ENCODE measurements around the gene ERMN. TPM values are rescaled to one million over a fixed set of nuclear protein-coding genes. Genes with fewer than 3 reads are reported as not detected.

The ERMN gene
- total RNA-seq, 3 donors from 2014 or later (not counting 1 experiment from before 2014, with no cell fraction given) = 13.5 to 14.4 (median 14.0) TPM

DNA sequence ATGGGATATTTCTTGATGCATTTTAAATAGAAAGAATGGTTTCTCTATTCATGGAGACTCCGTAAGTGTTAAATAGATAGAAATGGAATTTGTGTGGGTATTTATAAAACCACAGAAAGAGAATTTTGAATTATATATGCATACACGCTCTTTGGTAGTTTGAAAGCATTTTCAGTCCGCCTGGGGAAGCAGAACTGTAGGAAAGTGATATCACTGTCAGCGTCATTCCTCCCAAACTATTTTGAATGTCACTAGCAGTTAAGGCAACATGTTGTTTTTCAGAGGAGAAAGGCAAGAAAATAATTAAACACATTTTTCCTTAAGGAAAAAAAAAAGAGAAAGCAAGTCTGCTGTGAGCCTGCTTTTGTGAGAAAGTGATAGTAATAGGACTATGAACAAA is 8.7 kb upstream of the ERMN start:
- no peak for DNase-seq
- Histone ChIP-seq H3K9me3 (ENCODE audit: control insufficient read depth, insufficient read depth, low read length) (no peaks in the 10 kb centered on the region), H3K27me3 (ENCODE audit: control insufficient read depth, insufficient read depth, low read length) (no peaks in the 10 kb centered on the region), H3K4me3 (ENCODE audit: low read length) (no peak overlapping the region), H3K27ac (ENCODE audit: low read length) (no peak overlapping the region), H3K36me3 (ENCODE audit: control insufficient read depth, insufficient read depth, low read length) (no peaks in the 10 kb centered on the region), H3K4me1 (ENCODE audit: control insufficient read depth, insufficient read depth, low read length) (peaks cover 15% of the 10 kb centered on the region)
- no peaks in the 10 kb centered on the region for H3K27me3 Mint-ChIP-seq (ENCODE audit: low read depth in 2 of 2)
- H3K36me3 Mint-ChIP-seq = no peaks in the 10 kb centered on the region
- no peaks in the 10 kb centered on the region for H3K9me3 Mint-ChIP-seq
- no peak overlapping the region for H3K4me3 Mint-ChIP-seq
- peaks cover 31 to 49% of the 10 kb centered on the region in 2 donors for H3K4me1 Mint-ChIP-seq
- TF ChIP-seq, protein P1, sequence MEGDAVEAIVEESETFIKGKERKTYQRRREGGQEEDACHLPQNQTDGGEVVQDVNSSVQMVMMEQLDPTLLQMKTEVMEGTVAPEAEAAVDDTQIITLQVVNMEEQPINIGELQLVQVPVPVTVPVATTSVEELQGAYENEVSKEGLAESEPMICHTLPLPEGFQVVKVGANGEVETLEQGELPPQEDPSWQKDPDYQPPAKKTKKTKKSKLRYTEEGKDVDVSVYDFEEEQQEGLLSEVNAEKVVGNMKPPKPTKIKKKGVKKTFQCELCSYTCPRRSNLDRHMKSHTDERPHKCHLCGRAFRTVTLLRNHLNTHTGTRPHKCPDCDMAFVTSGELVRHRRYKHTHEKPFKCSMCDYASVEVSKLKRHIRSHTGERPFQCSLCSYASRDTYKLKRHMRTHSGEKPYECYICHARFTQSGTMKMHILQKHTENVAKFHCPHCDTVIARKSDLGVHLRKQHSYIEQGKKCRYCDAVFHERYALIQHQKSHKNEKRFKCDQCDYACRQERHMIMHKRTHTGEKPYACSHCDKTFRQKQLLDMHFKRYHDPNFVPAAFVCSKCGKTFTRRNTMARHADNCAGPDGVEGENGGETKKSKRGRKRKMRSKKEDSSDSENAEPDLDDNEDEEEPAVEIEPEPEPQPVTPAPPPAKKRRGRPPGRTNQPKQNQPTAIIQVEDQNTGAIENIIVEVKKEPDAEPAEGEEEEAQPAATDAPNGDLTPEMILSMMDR (IDR thresholded peaks at IDR 0.05) = no peak
- 98% methylated on average over 3 of the region's 4 CpGs for WGBS (ENCODE audit: insufficient coverage)
- intact Hi-C loops (cut with micrococcal nuclease) = no loop called here
- no peak for ATAC-seq
- no peak overlapping the region for H3K27ac Mint-ChIP-seq

DNA sequence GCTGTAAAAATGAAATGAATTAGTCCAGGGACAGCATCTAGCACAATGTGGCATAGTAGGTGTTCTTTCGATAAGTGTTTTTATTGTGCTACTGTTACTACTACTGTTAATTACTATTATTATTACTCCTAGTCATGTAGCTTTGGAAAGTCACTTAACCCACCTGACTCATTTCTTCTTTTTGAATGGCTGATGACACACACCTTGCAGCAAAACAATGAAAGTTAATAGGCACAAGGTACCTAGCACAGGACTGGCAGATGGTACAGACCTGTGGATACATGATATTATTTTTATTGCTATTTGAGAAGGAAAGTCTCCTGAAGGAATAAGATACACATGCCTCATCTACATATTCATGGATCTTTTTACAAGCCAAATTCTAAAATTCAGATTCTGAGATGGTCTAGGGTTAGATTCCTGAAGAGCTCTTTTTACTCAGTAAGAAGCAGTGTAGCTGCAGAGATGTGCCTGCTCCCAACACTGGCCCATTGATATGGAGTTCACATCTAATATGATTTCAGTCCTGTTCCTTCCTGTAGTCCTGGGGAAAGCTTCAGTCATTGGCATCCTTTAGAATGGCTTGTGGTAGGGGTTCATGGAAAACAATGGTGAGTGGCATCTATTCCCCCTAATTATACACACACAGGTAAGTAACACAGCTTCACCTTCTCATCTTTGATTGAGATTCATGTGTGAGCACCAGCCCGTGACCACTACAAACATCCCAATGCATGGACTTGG is 7.9 kb upstream of the ERMN start:
- Histone ChIP-seq H3K27me3 (ENCODE audit: control insufficient read depth, insufficient read depth, low read length) (no peaks in the 10 kb centered on the region), H3K4me1 (ENCODE audit: control insufficient read depth, insufficient read depth, low read length) (peaks cover 15% of the 10 kb centered on the region), H3K36me3 (ENCODE audit: control insufficient read depth, insufficient read depth, low read length) (no peaks in the 10 kb centered on the region), H3K27ac (ENCODE audit: low read length) (no peak overlapping the region), H3K4me3 (ENCODE audit: low read length) (no peak overlapping the region), H3K9me3 (ENCODE audit: control insufficient read depth, insufficient read depth, low read length) (no peaks in the 10 kb centered on the region)
- peaks cover 34 to 52% of the 10 kb centered on the region in 2 donors for H3K4me1 Mint-ChIP-seq
- H3K36me3 Mint-ChIP-seq = no peaks in the 10 kb centered on the region
- H3K27ac Mint-ChIP-seq = peak overlapping the region; percentile 26 to 86
- ATAC-seq (no peak), DNase-seq (no peak)
- TF ChIP-seq, protein P1 (IDR thresholded peaks at IDR 0.05) = no peak
- H3K9me3 Mint-ChIP-seq = no peaks in the 10 kb centered on the region
- WGBS (ENCODE audit: insufficient coverage) = 100% methylated on average over 1 of the region's 2 CpGs
- no peaks in the 10 kb centered on the region for H3K27me3 Mint-ChIP-seq (ENCODE audit: low read depth in 2 of 2)
- intact Hi-C loops (cut with micrococcal nuclease) = no loop called here
- no peak overlapping the region for H3K4me3 Mint-ChIP-seq

DNA sequence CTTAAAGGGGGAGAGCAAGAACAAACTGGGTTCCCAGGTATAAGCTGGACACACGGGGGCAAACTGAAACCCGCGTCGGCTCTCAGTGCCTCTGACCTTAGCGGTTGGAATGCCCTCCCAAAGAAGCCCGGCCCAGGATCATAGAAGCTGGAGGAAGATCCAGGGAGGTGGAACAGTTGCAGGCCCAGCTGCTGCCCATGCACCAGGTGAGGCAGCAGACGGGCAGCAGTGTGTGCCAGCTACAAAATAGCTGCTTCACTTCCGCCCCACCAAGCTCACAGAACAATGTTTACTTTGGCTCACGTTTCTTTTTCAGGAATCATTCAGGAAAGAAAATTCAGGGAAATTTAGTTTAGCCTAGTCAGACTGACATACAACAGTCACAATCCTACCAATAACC is 3.9 kb upstream of the ERMN start:
- H3K4me1 ChIP-seq (ENCODE audit: control insufficient read depth, insufficient read depth, low read length) = peaks cover 22% of the 10 kb centered on the region
- no peak overlapping the region for H3K27ac ChIP-seq (ENCODE audit: low read length)
- no peak overlapping the region for H3K4me3 ChIP-seq (ENCODE audit: low read length)
- H3K27me3 Mint-ChIP-seq (ENCODE audit: low read depth in 2 of 2) = no peaks in the 10 kb centered on the region
- no peak for ATAC-seq
- peaks cover 39 to 57% of the 10 kb centered on the region in 2 donors for H3K4me1 Mint-ChIP-seq
- no peaks in the 10 kb centered on the region for H3K9me3 ChIP-seq (ENCODE audit: control insufficient read depth, insufficient read depth, low read length)
- H3K36me3 Mint-ChIP-seq = no peaks in the 10 kb centered on the region
- peak overlapping the region; percentile 9 to 86 for H3K27ac Mint-ChIP-seq
- no peak overlapping the region for H3K4me3 Mint-ChIP-seq
- intact Hi-C loops (cut with micrococcal nuclease) = loop anchor here (5.0 kb wide), 1 partner anchor 113 kb away; the partner anchor contains the start of gene CYTIP
- TF ChIP-seq, protein P1 (IDR thresholded peaks at IDR 0.05) = no peak
- H3K36me3 ChIP-seq (ENCODE audit: control insufficient read depth, insufficient read depth, low read length) = no peaks in the 10 kb centered on the region
- no peak for DNase-seq
- 98% methylated on average over 9 of the region's 9 CpGs for WGBS (ENCODE audit: insufficient coverage)
- no peaks in the 10 kb centered on the region for H3K9me3 Mint-ChIP-seq
- H3K27me3 ChIP-seq (ENCODE audit: control insufficient read depth, insufficient read depth, low read length) = no peaks in the 10 kb centered on the region
